Body of pancreas (tissue), 4 donors: Measurements from ENCODE around the gene WWC2.

Experiments used
- POLR2A ChIP-seq, 3 donors: fragments of 450-650 bp; IDR thresholded peaks; one replicate each; pipeline ENCODE4 v1.6.1; 2016; ENCODE audit warnings: antibody characterized with exemption in 3 of 3, mild to moderate bottlenecking in 2 of 3
- TF ChIP-seq, protein P1 (sequence below), 7 experiments: fragments of 450-650 bp in 4 of 7; fragments of 200-600 bp in 3 of 7; sonication (generic) in 3 of 7; IDR thresholded peaks; one replicate each; pipeline ENCODE4 v1.5.1; 2016 to 2019; ENCODE audit warnings: antibody characterized with exemption in 7 of 7

DNA sequence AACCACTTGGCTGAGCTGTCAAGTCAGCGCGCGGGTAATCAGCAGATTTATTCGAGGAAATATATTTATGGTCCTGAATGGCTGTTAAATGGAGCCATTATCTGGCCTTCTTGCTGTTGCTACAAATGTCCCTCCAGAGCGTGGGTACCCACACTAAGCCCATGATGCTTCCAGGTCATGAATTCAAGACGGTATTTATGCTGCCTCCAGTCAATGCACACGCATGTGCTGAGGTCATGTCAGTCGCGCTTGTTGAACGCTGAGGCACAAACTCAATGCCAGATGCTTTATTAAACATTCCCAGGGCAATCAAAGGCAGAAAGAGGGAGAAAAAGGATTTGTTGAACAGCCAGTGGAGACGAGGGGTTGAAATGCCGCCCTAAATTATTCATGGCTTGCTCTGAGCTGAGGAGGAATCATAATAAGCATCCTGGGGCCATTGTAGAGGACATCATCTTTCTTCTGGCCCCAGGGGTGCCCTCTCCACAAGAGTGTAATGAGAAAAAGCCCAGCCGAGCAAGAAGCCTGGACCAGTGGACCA lies 259.2 kb downstream of the WWC2 start:
- TF ChIP-seq POLR2A (IDR thresholded peaks at IDR 0.05) = no peak
- TF ChIP-seq, protein P1, sequence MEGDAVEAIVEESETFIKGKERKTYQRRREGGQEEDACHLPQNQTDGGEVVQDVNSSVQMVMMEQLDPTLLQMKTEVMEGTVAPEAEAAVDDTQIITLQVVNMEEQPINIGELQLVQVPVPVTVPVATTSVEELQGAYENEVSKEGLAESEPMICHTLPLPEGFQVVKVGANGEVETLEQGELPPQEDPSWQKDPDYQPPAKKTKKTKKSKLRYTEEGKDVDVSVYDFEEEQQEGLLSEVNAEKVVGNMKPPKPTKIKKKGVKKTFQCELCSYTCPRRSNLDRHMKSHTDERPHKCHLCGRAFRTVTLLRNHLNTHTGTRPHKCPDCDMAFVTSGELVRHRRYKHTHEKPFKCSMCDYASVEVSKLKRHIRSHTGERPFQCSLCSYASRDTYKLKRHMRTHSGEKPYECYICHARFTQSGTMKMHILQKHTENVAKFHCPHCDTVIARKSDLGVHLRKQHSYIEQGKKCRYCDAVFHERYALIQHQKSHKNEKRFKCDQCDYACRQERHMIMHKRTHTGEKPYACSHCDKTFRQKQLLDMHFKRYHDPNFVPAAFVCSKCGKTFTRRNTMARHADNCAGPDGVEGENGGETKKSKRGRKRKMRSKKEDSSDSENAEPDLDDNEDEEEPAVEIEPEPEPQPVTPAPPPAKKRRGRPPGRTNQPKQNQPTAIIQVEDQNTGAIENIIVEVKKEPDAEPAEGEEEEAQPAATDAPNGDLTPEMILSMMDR (IDR thresholded peaks at IDR 0.05) = no peak
